GM06990 (cell line): ENCODE measurements around the gene HMG20B.
"Not testable (repeated sequence)": the region's sequence is repeated elsewhere in the genome, so short reads cannot be mapped to it uniquely, and the experiment has no call there.

ENCODE experiments used
- DNase-seq: peaks from one replicate; pipeline ENCODE4 v3.0.0-alpha.2; 2011; ENCODE audit not compliant: insufficient read length; ENCODE audit errors: extremely low read depth
- H3K27me3 ChIP-seq: replicated peaks from 2 replicates; pipeline ENCODE4 v1.6.0; 2011; ENCODE audit warnings: low read length; ENCODE audit not compliant: control insufficient read depth, insufficient read depth
- H3K36me3 ChIP-seq: 2 replicates; pipeline ENCODE4 v1.5.1; 2011; ENCODE audit warnings: low read length; ENCODE audit not compliant: control insufficient read depth, insufficient read depth
- H3K4me3 ChIP-seq: replicated peaks from 2 replicates; pipeline ENCODE4 v1.5.1; 2011; ENCODE audit warnings: low read depth, mild to moderate bottlenecking, control low read depth, low read length
- TF ChIP-seq, protein P1 (sequence below): IDR thresholded peaks from 2 replicates; pipeline ENCODE4 v1.5.1; 2011; ENCODE audit warnings: low read length, control low read depth, mild to moderate bottlenecking, inconsistent platforms; ENCODE audit not compliant: insufficient read depth, poor library complexity, severe bottlenecking

Gene HMG20B

DNA sequence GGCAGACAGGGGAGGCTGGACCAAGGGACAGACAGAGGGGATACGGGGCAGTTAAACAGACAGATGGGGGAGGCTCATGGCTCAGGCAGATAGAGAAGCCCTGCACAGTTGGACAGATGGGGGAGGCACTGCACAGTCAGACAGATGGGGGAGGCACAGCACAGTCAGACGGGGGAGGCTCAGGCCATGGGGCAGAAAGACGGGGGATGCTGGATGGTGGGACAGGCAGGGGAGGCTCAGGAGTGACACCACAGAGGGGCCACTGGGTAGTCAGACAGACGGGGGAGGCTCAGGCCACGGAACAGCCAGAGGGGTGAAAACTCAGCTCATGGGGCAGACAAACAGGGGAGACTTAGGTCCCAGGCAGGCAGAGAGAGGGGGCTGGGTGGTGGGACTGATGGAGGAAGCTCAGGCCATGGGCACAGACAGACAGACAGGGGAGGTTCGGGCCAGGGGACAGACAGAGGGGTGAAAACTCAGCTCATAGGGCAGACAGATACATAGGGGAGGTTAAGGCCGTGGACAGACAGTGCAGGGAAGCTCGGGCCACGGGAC lies 16.2 kb upstream of the HMG20B start:
- Histone ChIP-seq H3K36me3 (no peaks in the 10 kb centered on the region), H3K4me3 (peak overlapping the region; percentile 69), H3K27me3 (no peaks in the 10 kb centered on the region)
- TF ChIP-seq, protein P1, sequence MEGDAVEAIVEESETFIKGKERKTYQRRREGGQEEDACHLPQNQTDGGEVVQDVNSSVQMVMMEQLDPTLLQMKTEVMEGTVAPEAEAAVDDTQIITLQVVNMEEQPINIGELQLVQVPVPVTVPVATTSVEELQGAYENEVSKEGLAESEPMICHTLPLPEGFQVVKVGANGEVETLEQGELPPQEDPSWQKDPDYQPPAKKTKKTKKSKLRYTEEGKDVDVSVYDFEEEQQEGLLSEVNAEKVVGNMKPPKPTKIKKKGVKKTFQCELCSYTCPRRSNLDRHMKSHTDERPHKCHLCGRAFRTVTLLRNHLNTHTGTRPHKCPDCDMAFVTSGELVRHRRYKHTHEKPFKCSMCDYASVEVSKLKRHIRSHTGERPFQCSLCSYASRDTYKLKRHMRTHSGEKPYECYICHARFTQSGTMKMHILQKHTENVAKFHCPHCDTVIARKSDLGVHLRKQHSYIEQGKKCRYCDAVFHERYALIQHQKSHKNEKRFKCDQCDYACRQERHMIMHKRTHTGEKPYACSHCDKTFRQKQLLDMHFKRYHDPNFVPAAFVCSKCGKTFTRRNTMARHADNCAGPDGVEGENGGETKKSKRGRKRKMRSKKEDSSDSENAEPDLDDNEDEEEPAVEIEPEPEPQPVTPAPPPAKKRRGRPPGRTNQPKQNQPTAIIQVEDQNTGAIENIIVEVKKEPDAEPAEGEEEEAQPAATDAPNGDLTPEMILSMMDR = no peak
- DNase-seq = no peak

DNA sequence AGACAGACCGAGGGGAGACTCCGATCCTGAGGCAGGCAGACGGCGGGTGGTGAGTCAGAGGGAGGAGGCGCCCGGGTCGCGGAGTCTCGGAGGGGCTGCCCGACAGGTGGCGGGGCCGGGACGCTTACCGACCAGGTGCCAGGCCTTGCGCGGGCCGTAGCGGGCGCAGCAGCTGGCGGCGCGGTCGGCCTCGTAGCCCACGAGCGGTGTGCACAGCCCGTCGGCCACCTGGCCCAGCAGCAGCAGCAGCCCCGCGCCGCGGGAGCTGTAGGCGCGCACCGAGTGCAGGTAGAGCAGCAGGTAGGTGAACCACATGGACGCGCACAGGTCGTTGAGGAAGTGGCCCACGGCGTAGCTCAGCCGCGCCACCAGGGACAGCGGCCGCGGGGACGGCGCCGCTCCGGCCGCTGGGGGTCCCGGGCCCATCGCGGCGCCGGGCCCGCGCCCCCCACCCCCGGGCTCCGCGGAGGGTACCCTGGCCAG lies 15.7 kb upstream of the HMG20B start:
- H3K4me3 ChIP-seq = peak overlapping the region; percentile 69
- H3K36me3 ChIP-seq = no peaks in the 10 kb centered on the region
- TF ChIP-seq, protein P1 = no peak
- H3K27me3 ChIP-seq = no peaks in the 10 kb centered on the region
- DNase-seq = peak; percentile 67

DNA sequence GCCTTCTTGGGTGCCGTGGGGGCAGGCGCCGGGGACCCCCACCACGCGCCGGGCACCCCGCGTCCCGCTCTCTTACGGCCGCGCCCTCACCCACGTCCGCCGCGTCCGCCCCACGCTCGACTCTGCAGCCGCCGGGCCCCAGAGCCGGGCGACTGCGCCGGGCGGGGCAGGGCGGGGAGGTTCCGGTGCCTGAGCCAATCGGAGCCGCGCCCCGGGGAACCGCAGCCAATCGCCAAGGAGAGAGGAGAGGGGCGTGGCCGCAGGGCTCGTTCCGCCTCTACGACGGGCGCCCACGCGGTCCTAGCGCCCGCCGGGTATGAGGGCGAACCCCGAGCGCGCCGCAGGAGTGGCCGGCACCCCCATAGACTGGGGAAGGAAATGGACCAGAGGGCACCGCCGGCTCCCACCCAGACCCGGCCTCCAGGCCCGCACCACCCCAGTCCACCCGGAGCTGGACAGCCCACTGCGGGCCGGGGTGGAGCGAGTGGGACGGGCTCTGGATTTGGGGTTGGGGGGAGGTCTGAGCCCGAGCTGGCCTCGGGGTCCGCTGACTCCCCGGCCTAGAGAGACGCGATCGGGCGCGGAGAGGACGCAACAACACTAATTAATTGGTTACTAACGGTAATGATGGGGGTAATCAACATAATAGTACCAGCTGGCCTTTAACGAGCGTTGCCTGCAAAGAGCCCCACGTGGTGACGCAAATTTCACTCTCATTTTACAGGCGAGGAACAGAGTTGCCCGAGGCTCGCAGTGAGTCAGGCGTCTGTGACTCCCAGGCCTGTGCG lies 15.1 kb upstream of the HMG20B start, which contains the start of gene MFSD12:
TSS of gene MFSD12 (minus strand) at position 126 of the 788 bp plus-strand sequence. CDS start 183 bp downstream, outside the sequence.
- no peaks in the 10 kb centered on the region for H3K36me3 ChIP-seq
- TF ChIP-seq, protein P1 = no peak
- peak; percentile 94 for DNase-seq
- H3K4me3 ChIP-seq = peak within 1 kb of the TSS; percentile 69
- H3K27me3 ChIP-seq = no peaks in the 10 kb centered on the region

DNA sequence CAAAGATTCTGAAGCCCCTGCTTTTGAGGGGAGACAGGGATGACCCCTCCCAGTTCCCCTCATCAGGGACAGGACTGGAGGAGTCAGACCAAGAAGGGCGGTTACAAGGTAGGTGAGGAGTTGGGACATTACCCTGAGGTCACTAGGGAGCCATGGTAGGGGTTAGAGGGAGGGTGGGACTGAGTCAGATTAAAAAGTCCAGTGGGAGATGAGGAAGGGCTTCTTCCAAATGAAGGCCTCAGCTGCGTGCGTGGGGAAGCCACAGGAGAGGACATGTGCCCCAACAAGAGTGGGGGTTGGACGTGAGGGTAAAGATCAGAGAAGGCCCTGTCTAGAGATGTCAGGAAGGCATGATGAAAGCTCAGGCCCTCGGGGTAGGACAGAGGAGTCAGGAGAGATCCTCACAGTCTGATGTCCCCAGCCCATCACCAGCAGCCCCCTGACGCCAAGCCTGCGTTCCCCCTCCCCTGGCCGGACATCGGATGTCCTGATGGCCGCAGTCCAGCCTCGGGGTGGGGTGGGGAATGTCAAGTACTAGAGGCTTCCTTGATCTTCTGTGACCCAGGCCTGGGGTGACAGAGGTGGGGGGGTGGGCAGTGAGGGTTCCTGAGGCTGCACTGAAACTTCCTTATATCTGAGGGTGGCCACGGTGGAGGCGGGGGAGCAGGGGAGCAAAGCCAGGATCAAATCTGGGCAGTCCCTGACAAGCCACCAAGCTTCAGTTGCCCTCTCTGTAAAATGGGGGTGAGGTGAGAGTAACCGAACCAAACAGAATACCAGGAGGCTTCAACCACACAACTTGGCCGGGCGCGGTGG lies 8.8 kb upstream of the HMG20B start:
- no peaks in the 10 kb centered on the region for H3K27me3 ChIP-seq
- H3K36me3 ChIP-seq = no peaks in the 10 kb centered on the region
- no peak overlapping the region for H3K4me3 ChIP-seq
- TF ChIP-seq, protein P1 = no peak
- DNase-seq = no peak

DNA sequence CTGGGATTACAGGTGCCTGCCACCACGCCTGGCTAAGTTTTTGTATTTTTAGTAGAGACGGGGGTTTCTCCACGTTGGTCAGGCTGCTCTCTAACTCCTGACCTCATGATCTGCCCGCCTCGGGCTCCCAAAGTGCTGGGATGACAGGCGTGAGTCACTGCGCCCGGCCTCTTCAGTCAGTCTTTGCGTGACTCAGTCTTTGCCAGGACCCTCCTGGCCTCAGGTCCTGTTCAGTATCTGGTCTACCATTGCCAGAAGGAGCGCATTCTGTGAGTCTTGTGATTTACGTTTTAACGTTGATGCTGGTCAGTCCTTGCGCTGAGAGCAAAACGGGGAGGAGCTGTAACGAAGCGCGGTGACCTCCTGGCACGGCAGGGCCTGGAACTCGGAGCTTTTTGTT lies 7.6 kb upstream of the HMG20B start:
- TF ChIP-seq, protein P1 = no peak

DNA sequence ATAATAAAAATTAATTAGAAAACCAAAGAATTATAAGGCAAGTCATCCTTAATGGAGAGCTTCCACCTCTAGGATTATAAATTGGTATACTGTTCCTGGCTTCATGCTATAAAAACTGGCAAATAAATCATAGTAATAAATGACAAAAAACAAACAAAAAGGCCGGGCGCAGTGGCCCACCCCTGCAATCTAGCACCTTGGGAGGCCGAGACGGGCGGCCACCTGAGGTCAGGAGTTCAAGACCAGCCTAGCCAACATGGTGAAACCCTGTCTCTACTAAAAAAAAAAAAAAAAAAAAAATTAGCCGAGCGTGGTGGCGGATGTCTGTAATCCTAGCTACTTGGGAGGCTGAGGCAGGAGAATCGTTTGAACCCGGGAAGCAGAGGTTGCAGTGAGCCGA lies 2.7 kb upstream of the HMG20B start:
- not testable (repeated sequence) for H3K4me3 ChIP-seq, H3K27me3 ChIP-seq, H3K36me3 ChIP-seq, DNase-seq

More for the DNA sequence above, 7.6 kb upstream of the HMG20B start:
- Histone ChIP-seq H3K4me3 (no peak overlapping the region), H3K36me3 (no peaks in the 10 kb centered on the region), H3K27me3 (no peaks in the 10 kb centered on the region)
- DNase-seq = no peak
